HepG2 (cell line): ENCODE measurements around the gene SLC6A6.

ENCODE experiments used
- CEBPB ChIP-seq: IDR thresholded peaks from 2 replicates; pipeline ENCODE4 v1.6.1; 2011; ENCODE audit warnings: low read depth, low read length, improper control_type of control experiment, borderline replicate concordance
- CHD4 ChIP-seq: fragments of 200-600 bp; sonication (generic); IDR thresholded peaks from 2 replicates; pipeline ENCODE4 v1.7.0; 2017; ENCODE audit warnings: mild to moderate bottlenecking, low read length, borderline replicate concordance
- KDM6A ChIP-seq: IDR thresholded peaks from 2 replicates; pipeline ENCODE4 v1.6.1; 2016; ENCODE audit warnings: low read depth
- PITX1 ChIP-seq: sonication (generic); formaldehyde crosslinking; IDR thresholded peaks from 2 replicates; pipeline ENCODE4 v1.5.1; 2020; ENCODE audit warnings: mild to moderate bottlenecking, missing genetic modification reagents
- POLR2AphosphoS5 ChIP-seq: IDR thresholded peaks from 2 replicates; pipeline ENCODE4 v1.6.1; 2012; ENCODE audit warnings: low read depth, low read length
- PTBP1 ChIP-seq: fragments of 200-400 bp; formaldehyde crosslinking; IDR thresholded peaks from 2 replicates; pipeline ENCODE4 v1.6.1; 2018; ENCODE audit warnings: low read length, low read depth; ENCODE audit not compliant: poor library complexity, severe bottlenecking
- REXO4 ChIP-seq: sonication (generic); formaldehyde crosslinking; IDR thresholded peaks from 2 replicates; pipeline ENCODE4 v1.8.0; 2022; ENCODE audit warnings: missing genetic modification reagents, mild to moderate bottlenecking, borderline replicate concordance
- ZNF770 ChIP-seq: sonication (generic); formaldehyde crosslinking; IDR thresholded peaks from 2 replicates; pipeline ENCODE4 v1.5.0; 2020; ENCODE audit warnings: mild to moderate bottlenecking, missing genetic modification reagents

GRCh38 chr3:14389716-14390115 lies 12.7 kb upstream of the SLC6A6 start:
- no peak for TF ChIP-seq POLR2AphosphoS5
- TF ChIP-seq PTBP1: no peak
- no peak for TF ChIP-seq CHD4
- TF ChIP-seq REXO4 (CRISPR knock-in tag): no peak
- no peak for TF ChIP-seq CEBPB
- TF ChIP-seq ZNF770: no peak
- no peak for TF ChIP-seq PITX1
- TF ChIP-seq KDM6A: no peak
